Prostate gland (tissue), 2 donors: ENCODE results near the gene GPATCH2.

Experiments
- POLR2A ChIP-seq: fragments of 450-650 bp; IDR thresholded peaks from one replicate; pipeline ENCODE4 v1.6.1; 2016; ENCODE audit warnings: antibody characterized with exemption, mild to moderate bottlenecking
- POLR2AphosphoS5 ChIP-seq: sonication (generic); formaldehyde crosslinking; IDR thresholded peaks from one replicate; pipeline ENCODE4 v1.6.1; 2017; ENCODE audit warnings: antibody characterized with exemption
- TF ChIP-seq, protein P1 (sequence below), 4 experiments: fragments of 200-600 bp in 2 of 4; fragments of 450-650 bp in 2 of 4; sonication (generic) in 2 of 4; IDR thresholded peaks; 1 replicate in 3 of 4; 2 replicates in 1 of 4; pipeline ENCODE4 v1.5.1; 2016 to 2019; ENCODE audit warnings: antibody characterized with exemption in 4 of 4, mild to moderate bottlenecking in 2 of 4, moderate library complexity in 2 of 4

DNA sequence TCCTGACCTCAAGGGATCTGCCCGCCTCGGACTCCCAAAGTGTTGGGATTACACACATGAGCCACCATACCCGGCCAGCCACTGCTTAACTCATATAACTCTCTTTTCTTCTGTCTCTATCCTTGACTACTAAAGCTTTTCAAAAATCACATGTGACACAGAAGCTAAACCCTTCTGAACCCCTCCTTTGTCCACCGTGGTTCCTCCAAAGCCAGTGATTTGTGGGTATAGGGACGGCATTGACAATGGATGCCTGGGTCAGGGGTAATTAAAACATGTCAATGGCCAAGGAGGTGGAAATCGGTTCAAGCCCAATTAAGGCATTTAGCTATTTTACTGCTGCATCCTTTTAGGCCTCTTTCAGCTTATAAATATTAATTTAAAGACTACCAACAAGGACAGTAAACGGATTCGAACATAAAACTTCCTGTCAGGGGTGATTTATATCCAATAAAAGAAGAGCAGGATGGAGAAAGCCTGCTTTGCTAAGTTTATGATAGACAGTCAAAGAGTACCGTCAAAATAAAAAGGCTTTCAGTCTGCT lies 242.3 kb downstream of the GPATCH2 start:
- TF ChIP-seq, protein P1, sequence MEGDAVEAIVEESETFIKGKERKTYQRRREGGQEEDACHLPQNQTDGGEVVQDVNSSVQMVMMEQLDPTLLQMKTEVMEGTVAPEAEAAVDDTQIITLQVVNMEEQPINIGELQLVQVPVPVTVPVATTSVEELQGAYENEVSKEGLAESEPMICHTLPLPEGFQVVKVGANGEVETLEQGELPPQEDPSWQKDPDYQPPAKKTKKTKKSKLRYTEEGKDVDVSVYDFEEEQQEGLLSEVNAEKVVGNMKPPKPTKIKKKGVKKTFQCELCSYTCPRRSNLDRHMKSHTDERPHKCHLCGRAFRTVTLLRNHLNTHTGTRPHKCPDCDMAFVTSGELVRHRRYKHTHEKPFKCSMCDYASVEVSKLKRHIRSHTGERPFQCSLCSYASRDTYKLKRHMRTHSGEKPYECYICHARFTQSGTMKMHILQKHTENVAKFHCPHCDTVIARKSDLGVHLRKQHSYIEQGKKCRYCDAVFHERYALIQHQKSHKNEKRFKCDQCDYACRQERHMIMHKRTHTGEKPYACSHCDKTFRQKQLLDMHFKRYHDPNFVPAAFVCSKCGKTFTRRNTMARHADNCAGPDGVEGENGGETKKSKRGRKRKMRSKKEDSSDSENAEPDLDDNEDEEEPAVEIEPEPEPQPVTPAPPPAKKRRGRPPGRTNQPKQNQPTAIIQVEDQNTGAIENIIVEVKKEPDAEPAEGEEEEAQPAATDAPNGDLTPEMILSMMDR (IDR thresholded peaks at IDR 0.05): no peak
- TF ChIP-seq POLR2AphosphoS5: no peak
- no peak for TF ChIP-seq POLR2A
